Endothelial cell (in vitro differentiated cells): ENCODE data around the gene PAPPA. TPM values are rescaled to one million over a fixed set of nuclear protein-coding genes. Genes with fewer than 3 reads are reported as not detected.

Source experiments
- DNase-seq: peaks from one replicate; pipeline ENCODE4 v3.0.0; 2021; ENCODE audit warnings: low spot score
- H3K27ac Mint-ChIP-seq: one replicate; pipeline ENCODE4 v1.8.0; 2021; ENCODE audit warnings: mixed read lengths, inconsistent platforms; ENCODE audit not compliant: unreplicated experiment
- H3K27me3 Mint-ChIP-seq: one replicate; pipeline ENCODE4 v1.8.0; 2021; ENCODE audit warnings: mild to moderate bottlenecking, moderate library complexity, mixed read lengths, inconsistent platforms; ENCODE audit not compliant: unreplicated experiment
- H3K36me3 Mint-ChIP-seq: one replicate; pipeline ENCODE4 v1.8.0; 2021; ENCODE audit warnings: mild to moderate bottlenecking, low read depth, mixed read lengths, inconsistent platforms; ENCODE audit not compliant: unreplicated experiment
- H3K4me1 Mint-ChIP-seq: one replicate; pipeline ENCODE4 v1.8.0; 2021; ENCODE audit warnings: mild to moderate bottlenecking, mixed read lengths, inconsistent platforms; ENCODE audit not compliant: unreplicated experiment
- H3K4me3 Mint-ChIP-seq: one replicate; pipeline ENCODE4 v1.8.0; 2021; ENCODE audit warnings: mild to moderate bottlenecking, mixed read lengths, inconsistent platforms; ENCODE audit not compliant: unreplicated experiment
- H3K9me3 Mint-ChIP-seq: one replicate; pipeline ENCODE4 v1.8.0; 2021; ENCODE audit warnings: mixed read lengths, inconsistent platforms; ENCODE audit not compliant: unreplicated experiment
- CTCF ChIP-seq: fragments of 200-600 bp; sonication (generic); IDR thresholded peaks from one replicate; pipeline ENCODE4 v1.5.0; 2021; ENCODE audit warnings: antibody characterized with exemption; ENCODE audit not compliant: unreplicated experiment
- total RNA-seq: library from RNA; stranded (reverse); fragmentation: NEBNext Ultra II Directional; extraction: Animal tissue kit (Norgen Biotek cat#: 25700); gene quantifications from one replicate; pipeline ENCODE4 v1.2.1, GENCODE V29; 2021; ENCODE audit not compliant: unreplicated experiment

PAPPA gene
- total RNA-seq, 1 donor from 2014 or later = 1.4 TPM

GRCh38 chr9:116378873-116379272 lies 225.3 kb downstream of the PAPPA start:
- no peak for TF ChIP-seq CTCF
- Mint-ChIP-seq H3K4me1 (peaks cover 6% of the 10 kb centered on the region), H3K27ac (no peak overlapping the region), H3K27me3 (no peaks in the 10 kb centered on the region), H3K4me3 (no peak overlapping the region), H3K36me3 (no peaks in the 10 kb centered on the region), H3K9me3 (no peaks in the 10 kb centered on the region)
- DNase-seq = no peak

- Mint-ChIP-seq H3K9me3 (no peaks in the 10 kb centered on the region), H3K36me3 (no peaks in the 10 kb centered on the region), H3K27ac (no peak overlapping the region), H3K4me1 (peaks cover 6% of the 10 kb centered on the region), H3K27me3 (no peaks in the 10 kb centered on the region), H3K4me3 (no peak overlapping the region)
- no peak for TF ChIP-seq CTCF
- DNase-seq = no peak
Observed at GRCh38 chr9:116379821-116380220, 226.2 kb downstream of the PAPPA start.

- Mint-ChIP-seq H3K4me1 (peaks cover 6% of the 10 kb centered on the region), H3K27ac (no peak overlapping the region), H3K36me3 (no peaks in the 10 kb centered on the region), H3K4me3 (no peak overlapping the region), H3K27me3 (no peaks in the 10 kb centered on the region), H3K9me3 (no peaks in the 10 kb centered on the region)
- DNase-seq = no peak
- no peak for TF ChIP-seq CTCF
Observed at GRCh38 chr9:116380496-116380995, 227.0 kb downstream of the PAPPA start.

- Mint-ChIP-seq H3K27ac (no peak overlapping the region), H3K9me3 (no peaks in the 10 kb centered on the region), H3K4me3 (no peak overlapping the region), H3K4me1 (peaks cover 6% of the 10 kb centered on the region), H3K27me3 (no peaks in the 10 kb centered on the region), H3K36me3 (no peaks in the 10 kb centered on the region)
- no peak for TF ChIP-seq CTCF
- DNase-seq = no peak
Observed at GRCh38 chr9:116381350-116381749, 227.8 kb downstream of the PAPPA start.

- Mint-ChIP-seq H3K36me3 (no peaks in the 10 kb centered on the region), H3K4me1 (peaks cover 9% of the 10 kb centered on the region)
- TF ChIP-seq CTCF = no peak
Observed at GRCh38 chr9:116382053-116382452, 228.5 kb downstream of the PAPPA start.

More at GRCh38 chr9:116382053-116382452, 228.5 kb downstream of the PAPPA start:
- no peaks in the 10 kb centered on the region for H3K9me3 Mint-ChIP-seq
- DNase-seq = no peak
- H3K4me3 Mint-ChIP-seq = no peak overlapping the region
- peaks cover 2% of the 10 kb centered on the region for H3K27me3 Mint-ChIP-seq
- H3K27ac Mint-ChIP-seq = no peak overlapping the region
